ENCODE measurements around the gene KRI1. TPM values are rescaled to one million over a fixed set of nuclear protein-coding genes. Genes with fewer than 3 reads are reported as not detected.

KRI1 gene
- total and polyA plus RNA-seq, 4 donors: 4.6 to 14.1 (median 7.0) TPM

DNA sequence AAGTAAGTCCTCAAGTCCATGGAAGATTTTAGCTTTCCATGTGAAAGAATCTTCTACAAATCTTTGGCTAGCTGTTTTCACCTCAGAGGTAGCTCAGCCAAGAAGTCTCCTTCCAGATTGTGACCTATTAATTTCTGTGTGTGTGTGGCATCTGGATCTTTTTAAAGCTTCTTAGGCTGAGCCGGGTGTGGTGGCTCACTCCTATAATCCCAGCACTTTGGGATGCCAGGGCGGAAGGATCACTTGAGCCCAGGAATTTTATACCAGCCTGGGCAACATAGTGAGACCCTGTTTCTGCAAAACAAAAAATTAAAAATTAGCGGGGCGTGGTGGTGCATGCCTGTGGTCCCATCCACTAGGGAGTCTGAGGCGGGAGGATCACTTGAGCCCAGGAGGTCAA is 46.1 kb upstream of the KRI1 start:
- 94% methylated on average over 5 of the region's 5 CpGs for WGBS
- DNase-seq (ENCODE audit: low spot score): no peak
- Histone ChIP-seq H3K36me3 (ENCODE audit: control insufficient read depth in 4 of 4, insufficient read depth in 3 of 4, low read depth in 1 of 4, low read length in 3 of 4) (no peaks in the 10 kb centered on the region), H3K4me3 (ENCODE audit: low read depth in 1 of 3, low read length in 3 of 3) (no peak overlapping the region), H3K27me3 (ENCODE audit: control insufficient read depth in 4 of 4, insufficient read depth in 4 of 4, low read length in 3 of 4) (no peaks in the 10 kb centered on the region), H3K9ac (ENCODE audit: low read depth in 1 of 2, low read length in 2 of 2) (no peak overlapping the region), H3K27ac (ENCODE audit: low read depth in 1 of 2, low read length in 2 of 2) (no peak overlapping the region), H3K9me3 (ENCODE audit: control insufficient read depth in 4 of 4, low read length in 3 of 4) (no peaks in the 10 kb centered on the region), H3K4me1 (ENCODE audit: control insufficient read depth in 4 of 4, insufficient read depth in 4 of 4, low read length in 3 of 4) (peaks cover 0 to 2% (median under 1%) of the 10 kb centered on the region in 4 donors)
- TF ChIP-seq NR2F2 (IDR thresholded peaks at IDR 0.05): no peak
- no peak for TF ChIP-seq ZBTB33 (IDR thresholded peaks at IDR 0.05)
- no peak for TF ChIP-seq FOXA1 (IDR thresholded peaks at IDR 0.05)
- no peak for TF ChIP-seq TAF1 (conservative IDR thresholded peaks at IDR 0.05)
- no peak for TF ChIP-seq RXRA (IDR thresholded peaks at IDR 0.05)
- no peak for TF ChIP-seq HNF4A (conservative IDR thresholded peaks at IDR 0.05)
- TF ChIP-seq HNF4G (IDR thresholded peaks at IDR 0.05): no peak
- no peak for TF ChIP-seq REST (IDR thresholded peaks at IDR 0.05)
- TF ChIP-seq, protein P1, sequence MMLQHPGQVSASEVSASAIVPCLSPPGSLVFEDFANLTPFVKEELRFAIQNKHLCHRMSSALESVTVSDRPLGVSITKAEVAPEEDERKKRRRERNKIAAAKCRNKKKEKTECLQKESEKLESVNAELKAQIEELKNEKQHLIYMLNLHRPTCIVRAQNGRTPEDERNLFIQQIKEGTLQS (IDR thresholded peaks at IDR 0.05): no peak
- no peak for TF ChIP-seq FOXA2 (IDR thresholded peaks at IDR 0.05)
- TF ChIP-seq EGR1 (IDR thresholded peaks at IDR 0.05; ENCODE audit: low read depth in 2 of 2): no peak

DNA sequence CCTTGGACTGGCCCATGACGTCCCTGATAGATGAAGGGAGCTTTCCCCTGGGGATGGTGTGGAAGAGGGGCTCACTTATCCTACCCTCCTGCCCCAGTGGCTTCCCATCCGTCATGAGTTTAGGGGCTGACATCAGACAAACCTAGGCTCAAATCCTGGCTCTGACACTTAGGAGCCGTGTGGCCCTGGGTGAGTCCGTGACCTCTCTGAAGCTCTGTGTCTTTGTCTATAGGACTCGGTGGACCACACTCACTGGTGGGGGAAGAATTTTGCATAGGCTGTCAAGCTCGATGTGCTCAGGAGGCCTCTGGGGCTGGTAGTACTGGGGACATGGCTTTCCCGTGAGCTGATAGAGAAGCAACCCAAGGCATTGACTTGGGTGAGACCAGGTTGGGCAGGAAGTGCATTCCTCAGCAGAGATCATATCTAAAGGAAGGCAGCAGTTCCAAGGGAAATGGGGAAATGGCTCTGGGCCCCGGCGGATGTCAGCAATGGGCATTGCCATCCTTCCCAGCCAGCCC is 38.7 kb upstream of the KRI1 start:
- Histone ChIP-seq H3K4me3 (ENCODE audit: low read depth in 1 of 3, low read length in 3 of 3) (no peak overlapping the region), H3K27ac (ENCODE audit: low read depth in 1 of 2, low read length in 2 of 2) (peak overlapping the region; percentile 92 to 93), H3K9ac (ENCODE audit: low read depth in 1 of 2, low read length in 2 of 2) (peak overlapping the region in 1 of 2 donors; percentile 53), H3K4me1 (ENCODE audit: control insufficient read depth in 4 of 4, insufficient read depth in 4 of 4, low read length in 3 of 4) (peaks cover 0 to 8% (median 1%) of the 10 kb centered on the region in 4 donors), H3K36me3 (ENCODE audit: control insufficient read depth in 4 of 4, insufficient read depth in 3 of 4, low read depth in 1 of 4, low read length in 3 of 4) (no peaks in the 10 kb centered on the region), H3K9me3 (ENCODE audit: control insufficient read depth in 4 of 4, low read length in 3 of 4) (no peaks in the 10 kb centered on the region), H3K27me3 (ENCODE audit: control insufficient read depth in 4 of 4, insufficient read depth in 4 of 4, low read length in 3 of 4) (no peaks in the 10 kb centered on the region)
- WGBS: 70% methylated on average over 9 of the region's 9 CpGs
- TF ChIP-seq ZBTB33 (IDR thresholded peaks at IDR 0.05) (no peak), NR2F2 (IDR thresholded peaks at IDR 0.05) (peak; percentile 60)
- DNase-seq (ENCODE audit: low spot score): no peak
